GM12892 (cell line): ENCODE results near the gene NACA2.

Source experiments
- DNase-seq: peaks from one replicate; pipeline ENCODE4 v3.0.0; 2011; ENCODE audit not compliant: insufficient read length
- FAIRE-seq: peaks from 2 replicates; lab custom pipeline; 2011; peaks lifted over from hg19 to GRCh38; lab: Jason Lieb, UNC
- POLR2A ChIP-seq: IDR thresholded peaks from 2 replicates; pipeline ENCODE4 v1.6.1; 2011; ENCODE audit warnings: low read depth, low read length, control low read depth
- POLR2AphosphoS5 ChIP-seq: IDR thresholded peaks from 2 replicates; pipeline ENCODE4 v1.6.1; 2011; ENCODE audit warnings: low read depth, low read length, control low read depth
- TAF1 ChIP-seq: IDR thresholded peaks from 2 replicates; pipeline ENCODE4 v1.6.1; 2011; ENCODE audit warnings: low read depth, mild to moderate bottlenecking, control low read depth, low read length, borderline replicate concordance

NACA2 gene

DNA sequence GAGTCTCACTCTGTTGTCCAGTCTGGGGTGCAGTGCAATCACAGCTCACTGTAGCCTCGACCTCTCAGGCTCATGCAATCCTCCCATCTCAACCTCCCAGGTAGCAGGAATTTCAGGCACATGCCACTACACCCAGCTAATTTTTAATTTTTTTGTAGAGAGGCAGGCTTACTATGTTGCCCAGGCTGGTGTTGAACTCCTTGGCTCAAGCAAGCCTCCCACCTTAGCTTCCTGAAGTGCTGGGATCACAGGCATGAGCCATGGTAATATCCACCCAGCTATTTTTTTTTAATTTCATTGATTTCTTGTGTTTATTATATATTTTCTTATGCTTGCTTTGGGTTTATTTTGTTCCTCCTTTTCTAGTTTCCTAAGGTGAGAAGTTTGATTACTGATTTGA, 33.9 kb upstream of the NACA2 start:
- FAIRE-seq, result no peak
- TF ChIP-seq POLR2A (no peak), TAF1 (no peak), POLR2AphosphoS5 (no peak)
- no peak for DNase-seq

- no peak for DNase-seq
- no peak for TF ChIP-seq POLR2A
- TF ChIP-seq TAF1, result no peak
- no peak for TF ChIP-seq POLR2AphosphoS5
- FAIRE-seq, result no peak
These were observed 30.3 kb upstream of the NACA2 start for GRCh38 chr17:61621317-61621716.

DNA sequence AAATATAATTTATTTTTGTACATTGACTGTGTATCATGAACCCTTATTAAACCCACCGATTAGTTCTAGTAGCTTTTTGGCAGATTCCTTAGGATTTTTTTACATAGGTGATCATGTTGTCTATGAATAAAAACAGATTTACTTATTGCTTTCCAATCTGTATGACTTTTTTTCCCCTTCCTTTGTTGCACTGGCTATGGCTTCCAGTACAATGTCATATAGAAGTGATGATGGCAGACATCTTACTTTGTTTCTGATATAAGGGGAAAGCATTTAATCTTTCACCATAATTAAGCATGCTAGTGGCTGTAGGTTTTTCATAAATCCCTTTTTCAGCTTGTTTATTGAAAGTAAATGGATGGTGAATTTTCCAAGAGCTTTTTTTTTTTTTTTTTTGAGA, 28.9 kb upstream of the NACA2 start:
- no peak for FAIRE-seq
- TF ChIP-seq POLR2A (no peak), POLR2AphosphoS5 (no peak), TAF1 (no peak)

GRCh38 chr17:61619493-61619892, 28.5 kb upstream of the NACA2 start:
- DNase-seq (no peak), FAIRE-seq (no peak)
- TF ChIP-seq POLR2A, result no peak

More for the DNA sequence above, 28.9 kb upstream of the NACA2 start:
- no peak for DNase-seq

- FAIRE-seq (no peak), DNase-seq (no peak)
- no peak for TF ChIP-seq POLR2A
- no peak for TF ChIP-seq POLR2AphosphoS5
- TF ChIP-seq TAF1, result no peak
These were observed 27.9 kb upstream of the NACA2 start for GRCh38 chr17:61618950-61619349.

DNA sequence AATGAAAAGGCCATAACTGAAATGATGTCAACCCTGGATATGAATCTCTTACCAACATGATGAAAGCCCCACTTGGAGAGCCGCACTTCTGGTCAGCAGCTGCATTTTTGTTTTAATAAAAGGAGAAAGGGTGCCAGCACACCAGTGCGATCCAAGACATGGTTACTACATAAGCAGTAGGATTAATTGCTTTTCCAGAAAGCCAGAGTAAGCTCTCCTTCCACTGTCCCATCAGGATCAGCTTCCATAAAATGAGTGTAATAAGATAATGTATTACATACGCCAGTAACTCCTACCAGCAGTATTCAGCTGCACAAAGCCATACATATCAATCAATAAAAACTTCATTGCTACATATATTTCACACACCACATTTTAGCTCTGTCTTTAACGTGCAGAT, 26.3 kb upstream of the NACA2 start:
- FAIRE-seq, result no peak
- no peak for DNase-seq
- TF ChIP-seq POLR2AphosphoS5, result no peak
- no peak for TF ChIP-seq TAF1
- TF ChIP-seq POLR2A, result no peak

GRCh38 chr17:61616783-61617182, 25.8 kb upstream of the NACA2 start:
- FAIRE-seq, result no peak
- TF ChIP-seq POLR2AphosphoS5 (no peak), POLR2A (no peak), TAF1 (no peak)
- DNase-seq, result no peak

- DNase-seq, result no peak
- no peak for TF ChIP-seq POLR2AphosphoS5
- TF ChIP-seq TAF1, result no peak
- TF ChIP-seq POLR2A, result no peak
- FAIRE-seq, result no peak
These were observed 23.2 kb upstream of the NACA2 start for GRCh38 chr17:61614219-61614618.

GRCh38 chr17:61611323-61611722, 20.3 kb upstream of the NACA2 start:
- FAIRE-seq (no peak), DNase-seq (no peak)
- no peak for TF ChIP-seq POLR2AphosphoS5
- no peak for TF ChIP-seq POLR2A
- TF ChIP-seq TAF1, result no peak

GRCh38 chr17:61605692-61606091, 14.7 kb upstream of the NACA2 start:
- no peak for FAIRE-seq
- TF ChIP-seq POLR2A (no peak), TAF1 (no peak), POLR2AphosphoS5 (no peak)
- no peak for DNase-seq

DNA sequence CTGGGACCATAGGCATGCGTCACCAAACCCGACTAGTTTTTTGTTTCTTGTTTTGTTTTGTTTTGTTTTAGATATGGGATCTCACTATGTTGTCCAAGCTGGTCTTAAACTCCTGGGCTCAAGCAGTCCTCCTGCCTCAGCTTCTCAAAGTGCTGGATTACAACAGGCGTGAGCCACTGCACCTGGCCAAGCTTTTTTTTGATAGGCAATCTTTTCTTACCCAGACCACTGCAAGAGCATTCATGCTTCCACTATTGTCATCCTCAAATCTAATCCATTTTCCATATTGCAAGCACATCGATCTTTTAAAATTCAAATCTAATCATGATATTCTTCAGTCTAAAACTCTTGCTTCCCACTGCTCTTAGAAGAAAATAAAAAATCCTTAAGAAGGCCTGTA, 10.3 kb upstream of the NACA2 start:
- FAIRE-seq (no peak), DNase-seq (no peak)
- TF ChIP-seq POLR2AphosphoS5 (no peak), TAF1 (no peak), POLR2A (no peak)

DNA sequence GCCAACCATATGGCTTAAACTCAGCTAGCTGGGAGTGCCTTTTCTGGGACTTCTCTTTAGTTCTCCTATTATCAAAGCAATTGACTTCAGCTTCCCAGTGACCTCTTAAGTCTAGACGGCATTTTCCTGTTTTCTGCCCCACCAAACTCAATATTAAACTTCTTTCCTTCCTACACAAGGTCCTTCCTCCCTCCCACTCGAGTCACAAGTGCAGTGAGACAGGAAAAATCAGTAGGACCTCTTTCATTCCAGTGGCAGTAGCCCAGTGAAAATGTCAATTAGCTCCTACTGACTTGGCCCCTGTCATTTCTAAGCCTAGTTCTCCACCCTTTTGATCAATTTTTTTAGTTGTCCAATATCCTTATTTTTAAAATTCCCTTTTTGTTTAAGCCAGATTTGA, 9.6 kb upstream of the NACA2 start:
- DNase-seq, result no peak
- no peak for FAIRE-seq
- TF ChIP-seq POLR2A, result no peak
- no peak for TF ChIP-seq TAF1
- TF ChIP-seq POLR2AphosphoS5, result no peak

DNA sequence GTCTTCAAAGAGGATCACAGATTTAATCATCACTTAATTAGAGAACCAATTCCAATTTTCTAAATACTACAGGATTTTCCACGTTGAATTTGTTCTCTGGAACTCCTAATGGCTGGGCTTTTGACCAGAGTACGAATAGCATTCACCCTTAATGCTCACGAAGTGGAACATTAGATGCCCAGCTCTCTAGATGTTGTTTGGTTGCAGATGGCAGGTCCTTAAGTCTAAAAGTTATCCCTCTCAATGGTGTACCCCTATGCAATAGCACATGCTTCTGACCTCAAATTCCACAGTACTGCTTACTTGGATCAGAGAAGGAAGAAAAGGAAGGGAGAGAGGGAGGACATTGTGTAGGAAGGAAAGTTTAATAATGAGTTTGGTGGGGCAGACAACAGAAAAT, 8.6 kb upstream of the NACA2 start:
- DNase-seq (no peak), FAIRE-seq (no peak)
- TF ChIP-seq POLR2A (no peak), TAF1 (no peak), POLR2AphosphoS5 (no peak)

GRCh38 chr17:61598014-61598413, 7.0 kb upstream of the NACA2 start:
- TF ChIP-seq POLR2AphosphoS5, result no peak
- no peak for TF ChIP-seq TAF1
- TF ChIP-seq POLR2A, result no peak
- FAIRE-seq (no peak), DNase-seq (no peak)
